NCI-H2227 (cell line): Measurements from ENCODE around the gene FAAH.
A peak's percentile ranks its signal among the peaks of the same experiment; 100 is the strongest.

Experiments
- DNase-seq: peaks from one replicate; lab custom pipeline; 2025; ENCODE audit not compliant: unreplicated experiment; lab: John Stamatoyannopoulos, UW

The FAAH gene

DNA sequence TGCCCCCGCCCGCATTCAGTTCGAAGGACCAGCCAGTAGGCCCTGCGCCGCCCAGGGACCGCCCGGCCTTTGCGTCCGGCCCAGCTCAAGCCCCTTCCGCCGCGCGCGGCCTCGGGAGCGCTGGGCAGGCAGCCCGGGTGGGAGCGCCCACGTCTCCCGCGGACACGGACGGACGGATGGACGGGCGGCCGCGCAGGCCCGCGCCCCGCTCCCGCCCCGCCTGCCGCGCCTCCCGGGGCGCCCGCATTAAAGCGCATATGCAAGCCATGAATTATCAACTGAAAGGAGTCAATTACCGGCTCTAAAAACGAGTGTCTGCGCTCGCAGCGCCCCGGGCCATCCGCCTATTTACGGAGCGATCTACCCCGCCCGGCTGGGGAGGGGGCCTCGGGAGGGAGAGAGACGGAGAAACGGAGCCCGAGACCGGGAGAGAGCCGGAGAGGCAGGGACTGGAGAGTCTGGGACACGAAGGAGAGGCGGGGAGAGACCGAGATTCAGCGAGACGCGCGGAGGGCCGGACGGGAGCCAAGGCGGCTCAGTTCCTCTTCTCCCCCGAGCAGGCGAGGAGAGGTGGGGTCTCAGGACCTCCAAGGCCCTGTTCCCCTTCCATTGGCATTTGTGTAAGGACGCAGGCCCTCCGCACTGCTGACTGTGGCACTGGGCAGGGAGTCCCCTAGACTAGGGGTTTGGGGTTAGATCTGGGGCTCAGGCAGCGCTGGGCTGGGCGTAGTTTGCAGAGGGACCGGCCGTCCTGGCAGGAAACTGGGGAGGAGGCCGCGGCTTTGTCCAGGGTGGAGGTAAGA, 54.2 kb downstream of the FAAH start:
- peak; percentile 57 for DNase-seq

DNA sequence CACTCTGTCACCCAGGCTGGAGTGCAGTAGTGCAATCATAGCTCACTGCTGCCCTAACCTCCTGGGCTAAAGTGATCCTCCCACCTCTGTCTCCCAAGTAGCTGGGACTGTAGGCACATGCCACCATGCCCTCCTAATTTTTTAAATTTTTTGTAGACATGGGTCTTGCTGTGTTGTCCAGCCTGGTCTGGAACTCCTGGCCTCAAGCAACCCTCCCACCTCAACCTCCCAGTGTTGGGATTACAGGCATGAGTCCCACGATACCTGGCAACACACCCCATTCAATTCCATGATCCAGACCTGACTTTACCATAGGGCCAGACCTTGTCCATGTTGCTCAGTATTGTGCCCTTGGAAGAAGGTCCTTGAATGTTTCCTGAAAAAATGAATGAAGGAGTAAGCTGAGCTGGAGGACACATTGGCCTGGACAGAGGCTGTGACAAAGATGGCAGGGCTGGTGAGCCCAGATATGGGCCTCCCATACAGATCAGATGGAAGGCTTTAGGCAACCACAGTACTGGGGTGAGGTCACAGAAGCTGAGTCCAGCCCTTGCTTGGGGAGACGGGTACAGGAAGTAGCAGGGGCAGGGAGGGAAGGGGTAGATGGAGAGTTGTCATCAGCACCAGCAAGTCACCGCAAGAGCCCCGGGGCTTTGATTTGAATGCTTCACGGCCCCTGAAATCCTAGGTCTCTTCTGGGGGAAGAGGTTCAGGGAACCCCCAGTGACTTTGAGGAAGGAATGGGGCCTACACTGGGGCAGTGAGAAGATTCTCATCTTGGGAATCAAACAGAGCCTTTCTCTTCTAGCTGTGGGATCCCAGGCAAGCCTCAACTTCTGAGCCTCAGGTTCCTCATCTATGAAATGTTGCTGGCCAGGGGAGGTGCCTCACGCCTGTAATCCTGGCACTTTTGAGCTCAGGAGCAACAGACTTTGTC, 55.4 kb downstream of the FAAH start:
- DNase-seq, result no peak

DNA sequence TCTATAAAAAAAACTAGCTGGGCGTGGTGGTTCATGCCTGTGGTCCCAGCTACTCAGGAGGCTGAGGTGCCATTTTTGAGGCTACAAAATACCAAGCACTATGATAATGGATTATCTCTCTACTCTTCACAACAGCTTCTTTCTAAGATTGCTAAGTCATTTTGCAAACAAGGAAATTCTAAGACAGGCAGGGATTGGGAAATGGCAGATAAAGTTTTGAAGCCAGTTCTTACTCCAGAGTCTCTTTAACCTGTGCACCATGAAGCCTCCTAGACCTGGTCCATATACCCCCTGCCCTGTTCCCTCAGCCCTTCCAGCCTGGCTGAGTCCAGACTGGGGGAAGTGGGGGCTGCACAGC, 56.0 kb downstream of the FAAH start:
- DNase-seq, result no peak

DNA sequence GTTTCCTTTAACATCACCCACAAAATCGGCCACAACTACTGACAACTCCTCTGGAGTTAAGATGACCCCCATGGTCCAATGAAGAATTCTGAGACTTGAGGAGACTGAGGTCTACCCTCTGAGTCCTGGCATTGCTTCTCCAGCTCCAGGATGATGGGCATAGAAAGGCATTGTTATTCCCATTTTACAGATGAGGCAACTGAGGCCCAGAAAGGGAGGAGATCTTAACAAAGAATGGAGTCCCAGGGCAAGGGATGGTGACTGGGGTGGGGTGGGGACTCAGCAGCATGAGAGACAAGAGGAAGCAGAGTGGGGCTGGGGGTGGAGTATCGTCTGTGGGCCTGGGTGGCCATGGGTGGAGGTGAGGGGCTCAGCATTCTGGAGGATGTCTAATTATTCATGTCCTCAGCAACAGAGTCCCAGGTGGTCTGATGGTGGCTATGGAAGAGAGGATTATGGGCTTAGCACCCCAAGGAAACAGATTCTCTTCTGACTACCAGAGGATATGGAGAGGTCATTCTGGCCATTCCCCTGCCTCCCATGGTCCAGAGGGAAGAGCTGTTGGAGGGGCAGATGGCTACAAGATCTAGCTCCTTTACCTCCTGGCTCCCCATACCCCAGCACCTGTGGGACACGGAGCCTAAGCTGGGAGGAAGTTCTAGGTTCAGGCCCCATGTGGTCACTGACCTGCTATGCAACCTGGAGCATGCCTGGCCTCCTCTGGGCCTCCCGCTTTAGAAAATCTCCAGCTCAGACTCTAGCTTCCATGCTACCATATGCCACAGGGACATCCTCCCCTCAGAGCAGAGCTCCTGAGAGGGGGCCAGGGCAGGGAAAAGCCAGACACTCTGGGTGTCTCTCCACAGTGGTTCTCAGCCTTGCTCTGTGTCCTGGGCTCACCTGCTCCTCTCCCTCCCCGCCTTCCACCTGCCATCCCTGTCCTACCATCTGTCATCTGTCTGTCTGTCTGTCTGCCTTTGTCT, 58.1 kb downstream of the FAAH start:
- DNase-seq, result no peak

DNA sequence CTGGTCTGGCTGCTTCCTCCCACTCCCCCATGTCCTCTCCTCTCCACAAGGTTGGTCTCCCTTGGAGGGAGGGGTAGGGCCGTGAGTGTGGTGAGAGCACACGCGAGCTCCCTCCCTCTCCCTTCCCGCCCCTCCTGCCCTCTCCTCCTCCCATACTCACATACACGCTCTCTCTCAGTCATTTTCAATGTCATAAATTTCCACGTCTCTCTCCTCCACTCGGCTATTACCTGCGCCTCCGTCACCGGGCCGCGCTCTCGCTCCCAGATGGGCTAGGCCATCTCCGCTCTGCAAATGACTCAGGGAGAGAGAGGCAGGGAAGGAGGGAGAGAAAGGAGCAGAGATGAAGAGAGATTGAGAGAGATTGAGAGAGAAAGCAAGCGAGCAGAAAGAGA, 58.8 kb downstream of the FAAH start:
- peak; percentile 25 for DNase-seq

DNA sequence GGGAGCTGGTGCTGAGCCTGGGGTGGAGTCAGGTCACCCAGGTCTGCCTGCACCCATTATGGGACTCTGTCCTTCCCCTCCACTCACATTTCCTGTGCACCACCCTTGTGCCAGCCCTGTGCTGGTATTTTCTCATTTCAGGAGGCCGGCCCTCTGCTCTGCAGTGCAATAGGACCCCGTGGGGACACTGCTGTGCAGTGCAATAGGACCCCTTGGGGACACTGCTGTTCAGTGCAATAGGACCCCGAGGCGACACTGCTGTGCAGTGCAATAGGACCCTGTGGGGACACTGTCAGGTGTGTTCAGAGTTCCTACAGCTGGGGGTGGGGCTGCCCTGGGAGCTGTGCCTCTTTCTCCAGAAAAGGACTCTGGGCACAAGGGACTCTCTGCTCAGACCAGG, 59.3 kb downstream of the FAAH start:
- no peak for DNase-seq

DNA sequence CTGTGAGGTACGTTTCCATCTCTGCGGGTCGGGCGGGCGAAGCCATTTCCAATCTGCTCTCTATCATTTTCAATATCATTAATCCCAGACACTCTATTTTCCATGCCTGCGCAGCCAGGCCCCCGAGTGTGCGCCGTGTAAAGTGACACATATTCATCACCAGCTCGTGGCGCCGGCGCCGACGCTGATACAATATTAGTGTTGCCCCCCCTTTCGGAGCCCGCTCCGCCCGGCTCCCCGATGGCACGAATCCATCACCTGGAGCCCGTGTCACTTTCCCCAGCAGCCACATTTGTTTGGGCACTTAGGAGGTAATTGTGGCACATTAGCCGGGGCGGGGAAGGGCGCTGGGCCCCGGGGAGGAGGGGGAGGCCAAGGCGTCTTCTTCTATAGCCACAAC, 61.8 kb downstream of the FAAH start:
- peak; percentile 76 for DNase-seq

DNA sequence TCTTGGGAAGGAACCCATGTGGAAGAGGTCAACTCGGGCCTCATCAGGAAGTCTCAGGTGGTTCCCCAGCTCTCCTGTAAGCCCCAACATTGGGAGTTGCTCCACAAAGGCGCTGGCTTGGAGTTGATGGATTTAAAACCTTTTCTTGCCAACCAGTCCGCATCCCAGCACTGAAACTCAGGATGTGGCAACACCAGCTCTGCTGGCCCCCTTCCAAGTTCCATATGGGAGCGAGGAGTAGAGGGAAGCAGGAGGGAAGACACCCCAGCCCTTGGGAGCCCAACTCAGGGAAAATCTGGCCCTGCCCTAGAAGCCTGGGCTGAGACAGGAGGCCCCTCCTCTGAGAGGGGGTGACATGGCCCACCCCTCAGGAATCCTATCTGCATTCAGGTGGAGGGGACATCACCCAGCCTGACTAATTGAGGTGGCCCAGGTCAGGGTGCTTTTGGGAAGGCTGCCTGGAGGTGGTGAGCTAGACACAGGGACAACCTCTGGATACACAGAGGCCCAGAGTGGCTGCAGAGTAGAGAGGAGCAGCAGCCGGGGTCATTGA, 62.4 kb downstream of the FAAH start:
- DNase-seq, result peak; percentile 39

DNA sequence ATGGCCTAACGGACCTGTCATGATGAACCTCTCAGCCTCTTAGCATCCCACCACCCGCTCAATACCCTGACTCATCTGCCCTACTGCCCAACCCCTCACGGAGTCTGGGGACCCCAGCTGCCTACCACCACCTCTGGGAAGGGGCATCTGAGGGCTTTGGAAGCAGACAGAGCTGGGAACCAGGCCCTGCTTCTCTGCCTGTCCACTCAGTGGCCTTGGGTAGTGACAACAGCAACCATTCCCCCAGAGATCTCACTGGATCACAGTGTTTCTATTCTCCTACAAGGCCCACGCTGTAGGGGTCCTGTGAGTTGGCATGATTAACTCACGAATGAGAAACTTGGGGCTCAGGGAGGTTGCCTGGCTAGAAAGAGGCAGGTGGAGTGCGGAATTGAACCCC, 63.1 kb downstream of the FAAH start:
- no peak for DNase-seq

DNA sequence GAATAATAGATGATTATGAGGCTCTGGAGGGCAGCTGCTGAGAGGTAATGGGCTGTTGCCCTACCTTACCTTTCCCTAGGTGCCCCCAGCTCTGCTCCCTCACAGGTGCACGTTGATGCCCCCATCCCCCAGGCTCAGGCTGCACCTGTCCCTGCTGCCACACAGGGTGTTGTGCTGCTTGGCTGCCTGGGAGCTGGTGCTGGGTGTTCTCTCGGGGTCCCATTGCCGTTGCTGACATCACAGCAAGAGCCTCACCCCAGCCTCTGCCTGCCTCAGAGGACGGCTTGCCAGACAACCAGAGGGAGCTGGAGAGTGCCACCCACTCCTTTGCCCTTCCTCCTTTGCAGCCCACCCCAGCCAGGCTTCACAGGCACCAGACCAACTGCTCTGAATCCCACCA, 64.1 kb downstream of the FAAH start:
- no peak for DNase-seq

DNA sequence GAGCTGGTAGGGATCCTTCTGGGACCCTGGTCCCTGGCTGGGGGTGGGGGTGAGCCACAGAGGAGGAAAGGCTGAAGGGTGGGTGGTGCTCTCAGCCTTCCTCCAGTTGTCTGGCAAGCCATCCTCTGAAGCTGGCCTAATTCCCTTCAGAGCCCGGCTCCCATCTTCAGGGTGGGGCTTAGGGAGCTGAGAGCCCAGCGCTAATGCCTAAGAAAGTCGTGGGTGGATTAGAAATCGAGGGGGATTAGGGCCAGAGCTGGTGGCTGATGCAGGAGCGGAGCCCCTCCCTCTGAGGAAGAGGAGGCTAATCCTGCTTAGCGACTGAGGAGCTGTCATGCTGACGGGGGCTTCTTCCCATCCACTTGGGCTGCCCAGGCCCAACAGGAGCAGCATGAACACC, 64.7 kb downstream of the FAAH start:
- no peak for DNase-seq

DNA sequence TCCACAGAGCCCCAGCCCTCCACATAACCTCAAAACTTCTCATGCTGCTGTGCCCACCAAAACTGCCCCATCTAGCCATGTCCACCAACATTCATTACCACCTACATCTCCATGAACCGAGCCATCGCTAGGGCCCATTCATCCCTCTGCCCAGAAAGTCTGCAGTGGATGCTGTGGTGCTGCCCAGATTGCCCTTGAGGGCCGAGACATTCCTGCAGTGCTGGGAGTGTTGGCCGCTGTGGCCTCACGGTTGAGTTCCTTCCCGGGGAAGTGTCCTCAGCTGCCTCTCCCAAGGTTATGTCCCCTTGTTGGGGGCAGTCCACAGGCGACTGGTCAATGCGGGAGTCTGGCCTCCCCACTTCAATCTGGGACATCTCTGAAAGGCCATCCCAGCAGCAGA, 65.2 kb downstream of the FAAH start:
- no peak for DNase-seq

DNA sequence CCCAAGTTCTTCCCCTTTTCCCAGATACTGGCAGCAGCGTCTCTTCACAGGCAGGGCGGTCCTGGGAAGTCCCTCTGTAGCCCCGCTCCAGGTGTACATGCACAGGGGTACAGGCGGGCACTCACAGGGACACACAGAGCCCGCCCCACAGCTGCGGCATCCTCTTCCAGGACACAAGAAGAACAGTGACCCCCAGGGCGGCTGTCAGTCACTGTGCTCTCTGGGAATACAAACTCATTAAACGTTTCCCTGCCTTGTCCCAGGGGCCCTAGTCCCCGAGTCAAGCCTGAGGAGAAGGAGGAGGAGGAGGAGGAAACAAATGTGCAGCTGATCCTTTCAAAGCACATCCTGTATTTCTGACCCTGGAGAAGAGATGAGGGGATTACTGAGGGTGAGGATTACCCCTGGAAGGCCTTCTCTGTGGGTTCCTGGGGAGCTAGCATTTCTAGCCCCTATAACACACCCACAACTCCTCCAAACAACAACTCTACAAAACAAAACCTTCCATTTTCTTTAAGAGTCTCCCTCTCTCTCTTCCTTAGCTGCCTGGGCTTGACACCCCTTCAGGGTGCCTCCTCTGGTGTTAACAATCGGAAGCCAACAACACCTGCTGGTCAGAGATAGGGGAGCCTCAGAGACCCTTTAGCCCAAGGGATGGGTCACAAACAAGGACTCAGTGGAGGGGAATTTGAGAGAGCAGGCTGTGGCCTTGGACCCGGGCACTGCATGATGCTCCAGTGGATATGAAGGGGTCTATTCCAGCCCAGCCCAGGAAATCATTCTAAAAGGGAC, 67.1 kb downstream of the FAAH start:
- no peak for DNase-seq

DNA sequence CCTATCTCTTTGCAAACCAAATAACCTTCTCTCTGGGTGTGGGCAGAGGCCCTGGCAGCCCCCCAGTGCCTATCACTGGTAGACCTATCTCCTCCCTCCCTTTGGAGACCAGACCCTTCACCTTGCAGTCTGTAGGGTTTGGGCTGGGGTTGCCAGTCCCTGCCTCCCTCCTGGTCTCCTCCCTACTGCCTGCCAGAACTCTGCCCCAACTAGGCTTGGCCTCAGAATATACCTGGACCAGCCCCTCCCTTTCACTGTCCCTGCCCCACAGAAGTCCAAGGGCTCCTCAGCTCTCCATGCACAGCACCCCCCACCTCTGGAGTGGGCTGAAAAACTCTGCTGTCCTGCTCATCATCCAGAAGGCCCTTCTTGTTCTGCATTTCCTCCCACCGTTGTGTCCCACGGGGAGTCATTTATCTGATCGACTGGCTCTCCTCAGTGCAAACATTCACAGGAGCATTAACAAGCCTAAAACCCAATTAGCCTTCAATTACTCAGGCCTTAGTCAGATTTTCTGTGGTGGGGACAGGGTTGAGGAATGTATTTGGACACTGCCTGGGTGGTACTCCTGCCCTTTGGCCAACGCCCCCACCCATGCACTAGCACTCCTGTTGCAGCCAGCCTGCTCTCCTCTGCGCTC, 67.8 kb downstream of the FAAH start:
- no peak for DNase-seq
